ENCODE results near the gene PRKD2.

- TF ChIP-seq ATF2 (IDR thresholded peaks at IDR 0.05; ENCODE audit: low read length) (no peak), MAX (IDR thresholded peaks at IDR 0.05) (no peak), RNF2 (IDR thresholded peaks at IDR 0.05; ENCODE audit: borderline replicate concordance, low read depth, low read length, missing control alignments, poor library complexity, severe bottlenecking) (no peak), CEBPB (IDR thresholded peaks at IDR 0.05; ENCODE audit: low read depth, low read length) (no peak), CTBP2 (IDR thresholded peaks at IDR 0.05; ENCODE audit: borderline replicate concordance, insufficient read depth, insufficient read length, low read length) (no peak), CTCF (IDR thresholded peaks at IDR 0.05; ENCODE audit: control extremely low read depth in 1 of 3, insufficient read depth in 1 of 3, low read depth in 1 of 3, low read length in 3 of 3) (no peak), KDM5A (IDR thresholded peaks at IDR 0.05; ENCODE audit: low read length) (no peak), TCF12 (IDR thresholded peaks at IDR 0.05; ENCODE audit: low read depth, low read length) (no peak), GTF2F1 (IDR thresholded peaks at IDR 0.05; ENCODE audit: borderline replicate concordance, low read depth, low read length) (no peak), CHD2 (IDR thresholded peaks at IDR 0.05; ENCODE audit: low read length) (no peak), SIRT6 (IDR thresholded peaks at IDR 0.05; ENCODE audit: low read length) (no peak)
Measured at GRCh38 chr19:46714444-46715106, 2.3 kb downstream of the PRKD2 start.

Measured in H1 (cell line).